Skin epidermis (tissue), 12 donors: Measurements from ENCODE around the gene UROC1.
"Not testable (repeated sequence)": the region's sequence is repeated elsewhere in the genome, so short reads cannot be mapped to it uniquely, and the experiment has no call there.

Experiments
- H3K27ac ChIP-seq, 21 experiments: fragments of 200-600 bp; sonication (generic) in 11 of 21; one replicate each; pipeline ENCODE4 v1.5.0; 2020; ENCODE audit warnings: mild to moderate bottlenecking in 3 of 21, inconsistent platforms in 2 of 21, moderate library complexity in 2 of 21
- H3K4me3 ChIP-seq, 7 experiments: fragments of 200-600 bp; sonication (generic) in 2 of 7; one replicate each; pipeline ENCODE4 v1.5.0; 2020; ENCODE audit warnings: inconsistent platforms in 2 of 7, mild to moderate bottlenecking in 2 of 7, moderate library complexity in 1 of 7

Gene UROC1

DNA sequence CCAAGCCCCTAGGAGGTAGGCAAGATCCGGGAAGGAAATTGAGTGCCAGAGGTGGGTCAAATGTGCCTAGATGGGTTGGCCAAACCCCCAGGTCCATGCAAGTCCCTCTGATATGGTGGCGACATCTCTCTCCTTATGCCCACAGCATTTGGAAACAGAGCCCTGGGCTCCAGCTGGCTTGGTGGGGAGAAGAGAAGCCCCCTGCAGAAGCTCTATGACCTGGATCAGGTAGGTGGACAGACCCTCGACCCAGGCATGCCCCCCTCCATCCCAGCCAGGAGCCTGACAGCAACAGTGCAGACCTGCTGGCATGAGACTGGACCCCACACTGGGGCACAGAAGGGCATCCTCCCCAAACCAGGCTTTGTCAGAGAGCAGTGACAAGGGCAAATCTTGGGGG lies 18.6 kb upstream of the UROC1 start:
- Histone ChIP-seq H3K4me3 (no peak overlapping the region), H3K27ac (no peak overlapping the region)

- H3K27ac ChIP-seq: no peak overlapping the region
Measured at GRCh38 chr3:126535636-126536035, 18.1 kb upstream of the UROC1 start.

GRCh38 chr3:126534716-126535115 lies 17.1 kb upstream of the UROC1 start:
- H3K27ac ChIP-seq, H3K4me3 ChIP-seq: not testable (repeated sequence)

More at GRCh38 chr3:126535636-126536035, 18.1 kb upstream of the UROC1 start:
- no peak overlapping the region for H3K4me3 ChIP-seq

DNA sequence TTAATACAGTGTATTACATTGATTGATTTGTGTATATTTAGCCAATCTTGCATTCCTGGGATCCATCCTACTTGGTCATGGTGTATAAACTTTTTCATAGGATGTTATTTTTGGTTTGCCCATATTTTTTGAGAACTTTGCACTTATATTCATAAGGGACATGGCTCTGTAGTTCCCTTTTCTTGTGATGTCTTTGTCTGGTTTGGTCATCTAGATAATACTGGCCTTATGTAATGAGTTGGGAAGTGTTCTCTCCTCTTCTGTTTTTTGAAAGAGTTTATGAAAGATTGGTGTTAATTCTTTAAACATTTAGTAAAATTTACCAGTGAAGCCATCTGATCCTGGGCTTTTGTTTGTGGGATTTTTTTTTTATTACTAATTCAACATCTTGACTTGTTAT lies 15.9 kb upstream of the UROC1 start:
- Histone ChIP-seq H3K27ac (no peak overlapping the region), H3K4me3 (no peak overlapping the region)

DNA sequence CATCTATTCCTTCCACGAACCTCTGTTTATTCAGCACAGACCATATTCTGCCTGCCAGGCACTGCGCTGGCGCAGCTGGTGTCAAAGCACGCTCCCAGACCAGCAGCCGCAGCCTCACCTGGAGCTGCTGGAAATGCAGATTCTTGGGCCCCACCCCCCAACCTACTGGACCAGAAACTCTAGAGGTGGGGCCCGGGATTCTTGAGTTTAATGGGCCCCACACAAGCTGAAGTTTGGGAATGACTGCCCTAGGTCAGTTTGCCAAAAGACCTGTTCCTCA lies 13.4 kb upstream of the UROC1 start:
- H3K27ac ChIP-seq: peak overlapping the region in 5 of 21 experiments; percentile 8 to 64 (median 33)

DNA sequence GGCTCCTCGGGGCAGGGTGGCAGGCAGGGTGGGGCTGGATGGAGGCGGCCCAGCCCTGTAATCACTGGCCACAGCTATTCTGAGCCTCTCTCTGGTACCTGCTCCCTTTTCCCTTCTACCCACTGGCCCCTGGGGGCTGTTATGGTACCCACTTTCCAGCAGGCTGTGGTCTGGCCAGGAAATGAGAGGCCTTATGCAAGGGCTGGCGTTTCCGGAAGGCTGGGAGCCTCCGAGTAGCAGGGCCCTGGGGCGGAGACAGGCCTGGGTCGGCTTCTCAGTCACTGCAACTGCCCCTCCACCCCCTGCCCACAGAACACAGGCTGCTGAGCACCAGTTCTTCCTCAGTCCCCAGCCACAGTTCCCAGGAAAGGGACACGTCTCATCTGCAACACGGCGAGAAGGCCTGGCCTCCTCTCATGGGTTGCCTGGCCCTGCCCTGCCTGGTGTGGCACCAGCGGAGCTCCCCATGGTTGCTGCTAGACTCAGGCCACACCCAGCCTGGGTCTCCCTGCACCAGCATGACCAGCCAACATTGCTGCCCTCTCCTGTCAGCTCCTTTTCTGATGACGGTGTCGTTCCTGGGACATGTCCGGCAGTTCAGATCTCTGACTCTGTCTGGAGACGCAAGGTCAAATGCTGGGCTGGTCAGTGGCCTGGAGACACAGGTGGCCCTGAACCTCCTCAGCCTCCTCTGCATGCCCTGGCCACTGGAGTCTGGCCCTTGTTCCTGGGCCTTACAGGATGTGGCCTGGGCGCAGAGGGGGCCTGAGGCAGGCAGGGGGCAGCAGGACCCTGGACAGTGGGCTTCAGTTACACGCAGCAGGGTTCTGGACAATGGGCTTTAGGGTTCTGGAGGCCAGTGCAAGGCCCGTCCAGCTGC lies 12.8 kb upstream of the UROC1 start:
- H3K27ac ChIP-seq: peak overlapping the region in 10 of 21 experiments; percentile 8 to 64 (median 28)
- no peak overlapping the region for H3K4me3 ChIP-seq

More for the DNA sequence above, 13.4 kb upstream of the UROC1 start:
- H3K4me3 ChIP-seq: no peak overlapping the region

GRCh38 chr3:126529585-126530170 lies 12.1 kb upstream of the UROC1 start:
- no peak overlapping the region for H3K4me3 ChIP-seq
- H3K27ac ChIP-seq: peak overlapping the region in 6 of 21 experiments; percentile 14 to 64 (median 41)

DNA sequence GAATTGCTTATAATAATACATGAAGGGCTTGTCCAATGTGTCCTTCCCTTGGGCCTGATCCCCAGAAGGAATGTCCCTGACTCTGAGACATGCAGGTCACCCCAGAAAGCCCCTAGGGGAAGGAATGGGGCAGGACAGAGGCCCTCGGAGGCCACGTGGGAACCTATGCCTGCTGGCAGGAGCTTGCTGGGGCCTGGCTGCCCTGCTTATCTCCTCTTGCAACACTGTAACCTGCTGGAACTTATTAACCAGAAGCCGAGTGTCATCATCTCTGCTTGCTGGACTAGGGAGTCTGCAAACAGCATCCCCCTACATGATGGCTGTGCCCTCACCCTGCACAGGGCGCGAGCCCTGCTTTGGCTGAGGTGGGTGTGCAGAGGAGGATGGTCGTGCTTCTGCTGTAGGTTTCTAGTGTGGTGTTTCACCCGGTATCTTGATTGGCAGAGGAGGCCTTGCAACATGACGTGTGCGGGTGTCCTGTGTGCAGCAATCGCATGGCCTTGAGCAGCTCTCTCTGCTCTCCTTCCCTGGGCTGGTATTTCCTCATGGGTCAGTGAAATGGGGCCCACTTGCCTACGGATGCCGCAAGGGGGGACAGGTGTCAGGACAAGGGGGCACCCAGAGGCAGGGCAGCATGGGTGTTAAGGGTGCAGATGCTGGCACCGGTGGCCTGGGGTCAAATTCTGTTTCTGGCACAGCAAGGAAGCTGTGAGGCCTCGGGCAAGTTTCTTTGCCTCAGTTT lies 11.4 kb upstream of the UROC1 start:
- Histone ChIP-seq H3K4me3 (no peak overlapping the region), H3K27ac (no peak overlapping the region)

DNA sequence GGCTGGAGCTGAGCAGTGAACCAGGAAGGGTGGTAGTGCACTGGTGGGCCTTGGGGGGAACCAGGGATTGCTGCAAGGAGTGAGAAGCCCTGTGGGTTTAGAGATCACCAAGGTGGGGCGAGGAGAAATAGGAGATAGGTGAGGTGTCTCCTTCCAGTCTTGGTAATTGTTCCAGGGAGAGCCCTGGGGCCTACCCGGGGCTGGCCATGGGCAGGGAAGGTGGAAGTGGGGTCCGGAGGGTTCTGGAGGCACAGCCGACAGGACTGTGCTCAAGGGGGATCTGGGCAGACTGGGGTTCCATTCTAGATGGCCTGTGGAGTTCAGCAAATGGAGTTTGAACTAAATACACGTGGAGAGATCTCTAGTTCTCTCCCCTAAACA lies 10.8 kb upstream of the UROC1 start:
- H3K27ac ChIP-seq: no peak overlapping the region
- no peak overlapping the region for H3K4me3 ChIP-seq

DNA sequence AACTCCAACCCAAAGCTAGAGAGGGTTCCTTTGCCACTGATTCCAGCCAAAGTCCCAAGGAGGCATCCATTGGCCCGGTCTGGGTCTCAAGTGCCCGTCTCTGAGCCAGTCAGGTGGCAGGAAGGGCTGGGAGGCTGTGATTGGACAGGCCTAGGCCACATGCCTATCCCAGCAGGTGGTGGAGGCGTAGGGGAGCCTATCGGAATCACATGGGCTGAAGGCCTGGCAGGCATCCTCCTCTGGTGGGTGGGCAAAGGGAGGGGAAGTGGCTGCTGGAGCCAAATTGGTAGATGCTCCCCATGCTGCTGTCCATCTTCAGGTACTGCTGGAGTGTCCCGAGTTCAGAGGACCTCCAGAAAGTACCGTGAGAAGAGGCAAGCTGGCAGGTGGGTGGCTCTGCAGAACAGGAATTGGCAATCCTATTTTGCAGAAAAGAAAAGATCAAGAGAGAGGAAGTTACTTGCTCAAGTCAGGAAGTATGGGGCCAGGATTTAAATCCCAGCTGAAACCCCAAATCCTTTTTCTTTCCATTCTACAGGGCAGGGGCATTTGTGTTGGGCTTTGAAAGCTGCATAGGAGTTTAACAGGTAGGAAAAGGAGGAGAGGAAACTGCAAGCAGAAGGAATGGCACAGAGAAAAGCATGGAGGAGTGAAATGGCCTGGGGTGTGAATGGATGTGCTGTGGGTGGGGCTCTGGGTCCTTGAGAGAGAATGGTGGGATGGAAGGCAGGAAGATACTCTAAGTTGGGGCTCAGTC lies 10.1 kb upstream of the UROC1 start:
- Histone ChIP-seq H3K27ac (no peak overlapping the region), H3K4me3 (no peak overlapping the region)

GRCh38 chr3:126527006-126527405 lies 9.4 kb upstream of the UROC1 start:
- Histone ChIP-seq H3K4me3 (no peak overlapping the region), H3K27ac (no peak overlapping the region)

DNA sequence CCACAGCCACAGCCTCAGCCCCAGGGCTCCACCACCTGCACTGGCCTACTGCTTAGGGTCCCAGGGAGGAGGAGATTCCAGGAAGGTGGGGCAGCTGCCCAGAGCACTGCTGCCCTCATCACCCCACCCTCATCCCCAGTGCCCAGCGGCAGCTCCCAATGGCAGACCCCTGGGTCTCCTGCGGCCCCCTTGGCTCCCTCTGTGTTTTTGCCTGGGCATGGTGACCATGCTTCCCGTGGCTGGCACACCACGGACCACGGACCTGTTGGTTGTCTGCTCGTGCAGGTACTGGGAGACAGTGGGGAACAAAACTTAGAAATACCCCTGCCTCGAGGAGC lies 9.1 kb upstream of the UROC1 start:
- Histone ChIP-seq H3K27ac (no peak overlapping the region), H3K4me3 (no peak overlapping the region)

- Histone ChIP-seq H3K4me3 (no peak overlapping the region), H3K27ac (no peak overlapping the region)
Measured at GRCh38 chr3:126525853-126526667, 8.5 kb upstream of the UROC1 start.

DNA sequence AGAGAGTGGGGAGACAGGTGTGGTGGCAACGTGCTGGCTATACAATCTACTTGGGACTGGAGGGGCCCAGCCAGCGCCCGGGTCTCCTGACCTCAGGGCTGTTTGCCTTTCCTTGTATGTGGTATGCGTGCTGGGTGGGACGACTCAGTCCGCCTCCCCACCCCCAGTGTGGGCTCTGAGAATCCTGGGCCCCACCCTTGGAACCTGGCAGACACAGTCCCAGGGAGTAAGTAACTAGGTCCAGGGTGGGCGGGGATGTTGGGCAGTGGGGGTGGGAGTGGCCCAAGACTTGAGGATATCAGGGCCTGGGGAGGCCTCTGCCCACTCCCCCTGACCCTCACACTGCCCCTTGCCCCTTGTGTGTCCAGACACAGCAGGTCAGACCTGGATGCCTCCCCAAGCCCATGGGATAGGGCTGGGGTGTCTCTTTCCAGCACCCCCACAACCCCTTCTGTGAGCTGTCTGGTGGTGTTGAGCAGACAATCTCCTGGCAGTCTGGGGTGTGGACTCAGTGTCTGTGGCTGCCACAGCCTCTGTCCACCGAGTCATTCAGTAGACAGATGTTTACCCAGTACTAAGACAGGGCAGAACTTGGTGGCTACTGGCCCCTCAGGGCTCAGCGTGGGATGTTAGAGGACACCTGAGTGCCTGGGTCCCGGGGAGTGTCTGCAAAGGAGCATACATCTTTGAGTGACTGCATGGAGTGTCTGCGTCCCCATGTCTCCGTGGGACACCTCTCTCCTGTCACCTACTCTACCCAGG lies 7.7 kb upstream of the UROC1 start:
- Histone ChIP-seq H3K4me3 (peak overlapping the region in 2 of 7 experiments; percentile 24 to 27), H3K27ac (no peak overlapping the region)

DNA sequence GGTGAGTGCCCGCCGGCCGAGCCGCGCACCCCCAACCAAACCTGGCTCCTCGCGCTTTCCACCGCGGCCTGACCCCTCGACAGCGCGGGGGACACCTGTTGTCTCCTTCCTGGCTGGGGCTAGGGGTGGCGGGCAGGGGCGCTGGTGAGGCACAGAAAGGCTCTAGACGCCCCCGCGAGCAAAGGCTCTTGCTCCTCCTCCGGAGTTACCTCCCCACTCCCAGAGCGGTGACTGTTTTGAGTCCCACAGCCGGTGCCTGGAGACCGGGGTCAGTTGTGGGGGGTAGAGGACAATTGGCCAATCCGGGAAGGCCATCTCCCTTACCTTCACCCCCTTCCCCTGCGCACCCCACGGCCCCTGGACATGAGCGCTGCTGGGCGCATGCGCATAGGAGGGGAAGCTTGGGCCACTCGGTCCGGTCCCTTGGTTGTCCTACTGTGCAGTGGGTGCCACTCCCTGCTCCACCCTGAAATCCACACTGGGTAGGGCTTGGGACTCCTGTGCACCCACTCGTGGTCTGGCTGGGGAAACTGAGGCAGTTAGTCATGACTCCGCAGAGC lies 6.9 kb upstream of the UROC1 start:
- peak overlapping the region in 6 of 7 experiments; percentile 24 to 45 (median 30) for H3K4me3 ChIP-seq
- H3K27ac ChIP-seq: peak overlapping the region in 6 of 21 experiments; percentile 3 to 58 (median 22)

- H3K27ac ChIP-seq: peak within 1 kb of the TSS in 6 of 21 experiments; percentile 3 to 64 (median 22)
- H3K4me3 ChIP-seq: peak within 1 kb of the TSS in 6 of 7 experiments; percentile 24 to 45 (median 30)
Measured at GRCh38 chr3:126523745-126524428, 6.3 kb upstream of the UROC1 start, which contains the start of gene CHST13. TSS of gene CHST13 (plus strand) at chr3:126524155. CDS start at chr3:126524333, 178 bp downstream.

- Histone ChIP-seq H3K4me3 (no peak overlapping the region), H3K27ac (no peak overlapping the region)
Measured at GRCh38 chr3:126522363-126522788, 4.8 kb upstream of the UROC1 start.
